ENCODE results near the gene SDHAF1. TPM values are rescaled to one million over a fixed set of nuclear protein-coding genes. Genes with fewer than 3 reads are reported as not detected.

The SDHAF1 gene
- total and polyA plus RNA-seq, 2 of the 8 experiments (the other 6 are each of a cell fraction or from before 2014, with no cell fraction given) = 16.0 to 21.3 TPM

GRCh38 chr19:35977446-35978222, 17.4 kb upstream of the SDHAF1 start (continued):
- TF ChIP-seq CHD7 (IDR thresholded peaks at IDR 0.05; ENCODE audit: insufficient replicate concordance, low read length) (no peak), RAD21 (IDR thresholded peaks at IDR 0.05 in 1 of 2, conservative IDR thresholded peaks at IDR 0.05 in 1 of 2; ENCODE audit: low read depth in 2 of 2, low read length in 2 of 2) (peak; percentile 65 to 79), RBBP5 (IDR thresholded peaks at IDR 0.05; ENCODE audit: borderline replicate concordance, low read depth, low read length) (no peak), E2F6 (IDR thresholded peaks at IDR 0.05) (no peak), YY1 (IDR thresholded peaks at IDR 0.05; ENCODE audit: low read depth, low read length) (peak; percentile 78; the same call in 1 of the 2 replicates), GTF2F1 (IDR thresholded peaks at IDR 0.05; ENCODE audit: borderline replicate concordance, low read depth, low read length) (no peak), CREB1 (IDR thresholded peaks at IDR 0.05) (no peak), KDM4A (IDR thresholded peaks at IDR 0.05; ENCODE audit: low read depth, low read length, severe bottlenecking) (no peak)

Measured in H1 (cell line).